Peyer's patch (tissue), 4 donors: Measurements from ENCODE around the gene RNF180. TPM values are rescaled to one million over a fixed set of nuclear protein-coding genes. Genes with fewer than 3 reads are reported as not detected.

Experiments used
- DNase-seq, 3 donors: peaks; one replicate each; pipeline ENCODE4 v3.0.0-alpha.2; 2017 to 2019
- H3K27ac ChIP-seq, 4 donors: fragments of 200-600 bp; sonication (generic); one replicate each; pipeline ENCODE4 v1.5.1; 2016 to 2019
- H3K27me3 ChIP-seq, 2 donors: fragments of 200-600 bp; sonication (generic); one replicate each; pipeline ENCODE4 v1.5.1; 2019
- H3K36me3 ChIP-seq, 3 donors: fragments of 200-600 bp; sonication (generic); one replicate each; pipeline ENCODE4 v1.5.1; 2016 to 2019
- H3K4me1 ChIP-seq, 4 donors: fragments of 200-600 bp; sonication (generic); one replicate each; pipeline ENCODE4 v1.5.1; 2016 to 2019
- H3K4me3 ChIP-seq, 4 donors: fragments of 200-600 bp; sonication (generic); 1 replicate in 3 of 4; 2 replicates in 1 of 4; pipeline ENCODE4 v1.5.1; 2016 to 2019; ENCODE audit warnings: mild to moderate bottlenecking in 1 of 4
- H3K9me3 ChIP-seq, 4 donors: fragments of 200-600 bp; sonication (generic); one replicate each; pipeline ENCODE4 v1.5.1; 2016 to 2019; ENCODE audit warnings: mild to moderate bottlenecking in 1 of 4
- CTCF ChIP-seq, 6 experiments: fragments of 450-650 bp in 4 of 6; fragments of 200-600 bp in 2 of 6; sonication (generic) in 1 of 6; IDR thresholded peaks; one replicate each; pipeline ENCODE4 v1.5.1; 2017 to 2019; ENCODE audit warnings: antibody characterized with exemption in 6 of 6, mild to moderate bottlenecking in 3 of 6, moderate library complexity in 1 of 6
- POLR2A ChIP-seq, 2 donors: fragments of 450-650 bp; IDR thresholded peaks; one replicate each; pipeline ENCODE4 v1.5.1; 2017; ENCODE audit warnings: antibody characterized with exemption in 2 of 2, mild to moderate bottlenecking in 2 of 2, moderate library complexity in 2 of 2
- total RNA-seq, 4 donors: library from RNA; depleted of rRNA; stranded (reverse); fragments of >200 nt; gene quantifications; one replicate each; pipeline ENCODE4 v1.1.0, GENCODE V29; 2016

The RNF180 gene
- total RNA-seq, 4 donors from 2014 or later = 3.2 to 9.1 (median 4.3) TPM

DNA sequence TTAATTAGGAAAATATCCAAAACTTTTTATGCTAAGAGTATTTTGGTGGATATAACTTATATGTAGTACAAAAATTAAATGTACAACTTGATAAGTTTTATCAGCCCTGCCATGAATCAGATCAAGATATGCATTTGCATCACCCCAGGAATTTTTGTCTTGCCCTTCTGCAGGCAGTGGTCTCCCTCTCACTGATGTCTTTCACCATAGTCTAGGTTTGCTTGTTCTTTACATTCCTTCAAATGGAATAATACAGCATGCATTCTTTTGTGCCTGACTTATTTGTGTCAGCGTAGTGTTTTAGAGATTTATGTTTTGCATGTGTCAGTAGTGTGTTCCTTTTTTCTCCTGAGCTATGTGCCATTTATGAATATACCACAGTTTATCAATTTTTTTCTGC lies 36.4 kb downstream of the RNF180 start:
- Histone ChIP-seq H3K9me3 (no peaks in the 10 kb centered on the region), H3K4me3 (no peak overlapping the region), H3K27me3 (no peaks in the 10 kb centered on the region), H3K4me1 (no peaks in the 10 kb centered on the region), H3K27ac (no peak overlapping the region), H3K36me3 (no peaks in the 10 kb centered on the region)
- DNase-seq = no peak
- TF ChIP-seq CTCF (IDR thresholded peaks at IDR 0.05) = no peak
- no peak for TF ChIP-seq POLR2A (IDR thresholded peaks at IDR 0.05)

DNA sequence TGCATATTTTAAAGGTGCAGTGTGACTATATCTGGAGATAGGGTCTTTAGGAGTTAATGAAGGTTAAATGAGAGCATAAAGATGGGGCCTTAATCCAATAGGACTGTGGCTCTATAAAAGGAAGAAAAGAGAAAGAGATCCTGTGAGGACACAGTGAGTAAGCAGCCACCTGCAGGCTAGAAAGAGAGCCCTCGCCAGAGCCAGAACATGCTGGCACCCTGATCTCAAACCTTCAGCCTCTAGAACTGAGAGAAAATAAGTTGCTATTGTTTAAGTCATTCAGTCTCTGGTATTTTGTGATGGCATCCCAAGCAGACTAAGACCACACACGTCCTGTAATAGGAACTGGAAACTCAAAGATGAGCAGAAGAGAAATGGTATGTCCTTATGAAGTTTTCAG lies 41.0 kb downstream of the RNF180 start:
- Histone ChIP-seq H3K27me3 (no peaks in the 10 kb centered on the region), H3K4me3 (no peak overlapping the region), H3K36me3 (no peaks in the 10 kb centered on the region), H3K9me3 (no peaks in the 10 kb centered on the region), H3K4me1 (no peaks in the 10 kb centered on the region), H3K27ac (no peak overlapping the region)
- no peak for TF ChIP-seq CTCF (IDR thresholded peaks at IDR 0.05)
- TF ChIP-seq POLR2A (IDR thresholded peaks at IDR 0.05) = no peak
- no peak for DNase-seq

- TF ChIP-seq POLR2A (IDR thresholded peaks at IDR 0.05) = no peak
- peak in 1 of 6 experiments; percentile 30 for TF ChIP-seq CTCF (IDR thresholded peaks at IDR 0.05)
- no peaks in the 10 kb centered on the region for H3K27me3 ChIP-seq
- H3K36me3 ChIP-seq = no peaks in the 10 kb centered on the region
- no peak for DNase-seq
- H3K27ac ChIP-seq = no peak overlapping the region
- no peak overlapping the region for H3K4me3 ChIP-seq
- H3K9me3 ChIP-seq = no peaks in the 10 kb centered on the region
- H3K4me1 ChIP-seq = no peaks in the 10 kb centered on the region
Measured at GRCh38 chr5:64207978-64208377, 42.3 kb downstream of the RNF180 start.

- H3K4me3 ChIP-seq = no peak overlapping the region
- H3K27me3 ChIP-seq = no peaks in the 10 kb centered on the region
- no peak overlapping the region for H3K27ac ChIP-seq
- no peak for DNase-seq
- no peaks in the 10 kb centered on the region for H3K9me3 ChIP-seq
- H3K36me3 ChIP-seq = no peaks in the 10 kb centered on the region
- TF ChIP-seq POLR2A (IDR thresholded peaks at IDR 0.05) = no peak
- no peak for TF ChIP-seq CTCF (IDR thresholded peaks at IDR 0.05)
- no peaks in the 10 kb centered on the region for H3K4me1 ChIP-seq
Measured at GRCh38 chr5:64209353-64209752, 43.7 kb downstream of the RNF180 start.

DNA sequence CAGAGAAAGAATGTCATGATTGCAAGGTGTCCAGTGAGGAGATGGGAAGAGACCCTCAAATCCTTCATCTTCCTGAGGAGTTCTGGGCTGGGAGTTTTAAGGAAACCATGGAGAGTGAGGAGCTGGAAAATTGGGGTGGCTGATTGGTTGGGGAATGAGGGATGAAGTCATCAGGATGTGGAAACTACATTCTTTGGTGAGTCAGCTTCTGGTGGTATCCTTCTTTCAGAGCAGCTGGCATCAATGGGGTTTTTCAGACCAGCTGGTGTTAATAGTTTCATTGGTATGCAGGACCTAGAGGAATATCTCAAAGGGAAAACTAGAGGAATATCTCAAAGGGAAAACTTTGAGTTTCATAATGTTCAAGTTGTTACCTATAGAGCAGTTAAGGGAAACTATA lies 45.2 kb downstream of the RNF180 start:
- Histone ChIP-seq H3K4me1 (no peaks in the 10 kb centered on the region), H3K27me3 (no peaks in the 10 kb centered on the region), H3K4me3 (no peak overlapping the region), H3K36me3 (no peaks in the 10 kb centered on the region), H3K9me3 (no peaks in the 10 kb centered on the region), H3K27ac (no peak overlapping the region)
- TF ChIP-seq POLR2A (IDR thresholded peaks at IDR 0.05) = no peak
- TF ChIP-seq CTCF (IDR thresholded peaks at IDR 0.05) = no peak
- DNase-seq = no peak

- Histone ChIP-seq H3K27me3 (no peaks in the 10 kb centered on the region), H3K36me3 (no peaks in the 10 kb centered on the region), H3K4me1 (no peaks in the 10 kb centered on the region), H3K27ac (no peak overlapping the region), H3K9me3 (no peaks in the 10 kb centered on the region), H3K4me3 (no peak overlapping the region)
- no peak for TF ChIP-seq CTCF (IDR thresholded peaks at IDR 0.05)
- TF ChIP-seq POLR2A (IDR thresholded peaks at IDR 0.05) = no peak
- no peak for DNase-seq
Measured at GRCh38 chr5:64213011-64213410, 47.4 kb downstream of the RNF180 start.
